ENCODE results near the gene RAB40A. TPM values are rescaled to one million over a fixed set of nuclear protein-coding genes. Genes with fewer than 3 reads are reported as not detected.

The RAB40A gene
- total RNA-seq (2021), result not detected in 2 replicates
- long read RNA-seq, result 0 reads

GRCh38 chrX:103519389-103519788 lies at the start of gene RAB40A:
RAB40A (minus strand) TSS chrX:103519489; CDS start chrX:103500756, 18,733 bp downstream.
- no peak within 1 kb of the TSS for H4K91ac ChIP-seq (ENCODE audit: insufficient read length, low read depth, low read length)
- H3T11ph ChIP-seq (ENCODE audit: low read length), result no peak within 1 kb of the TSS
- no CpG with 5 or more reads among the region's 2 CpGs for WGBS (ENCODE audit: extremely low coverage, insufficient read length, low lambda C conversion rate)
- no peak within 1 kb of the TSS for H2BK20ac ChIP-seq (ENCODE audit: low read depth, low read length, poor library complexity, severe bottlenecking)
- no peak within 1 kb of the TSS for H4K8ac ChIP-seq (replicated peaks; ENCODE audit: insufficient read length, low read depth, low read length)
- H3K18ac ChIP-seq (ENCODE audit: insufficient read length, low read depth, low read length), result no peak within 1 kb of the TSS
- no peak within 1 kb of the TSS for H3K4me3 Mint-ChIP-seq
- H3K9me3 Mint-ChIP-seq, result peaks cover 0 to 13% of the 10 kb centered on the region in 2 experiments; a peak in 2 of 5 replicates
- H2AFZ ChIP-seq (ENCODE audit: low read length), result no peak within 1 kb of the TSS
- DNase-seq, result no peak
- H2AK5ac ChIP-seq (ENCODE audit: insufficient read length, low read length), result no peak within 1 kb of the TSS
- H4K20me1 ChIP-seq (ENCODE audit: control insufficient read depth, insufficient read depth, insufficient read length), result no peaks in the 10 kb centered on the region
- H2BK5ac ChIP-seq (ENCODE audit: insufficient read length, low read length), result no peak within 1 kb of the TSS
- TF ChIP-seq CTCF (conservative IDR thresholded peaks at IDR 0.05), result no peak
- no peaks in the 10 kb centered on the region for H3K23me2 ChIP-seq (ENCODE audit: insufficient read length, low read depth, low read length, poor library complexity, severe bottlenecking)
- H3K56ac ChIP-seq (ENCODE audit: insufficient read length, low read depth, low read length), result no peak within 1 kb of the TSS
- H2BK12ac ChIP-seq (ENCODE audit: insufficient read length, low read depth, low read length), result no peak within 1 kb of the TSS
- no peaks in the 10 kb centered on the region for H3K79me1 ChIP-seq (ENCODE audit: insufficient read depth, low read depth, low read length, poor library complexity, severe bottlenecking)
- no peak within 1 kb of the TSS for H3K27ac Mint-ChIP-seq
- H2BK15ac ChIP-seq (ENCODE audit: low read depth, low read length), result no peak within 1 kb of the TSS
- no peak within 1 kb of the TSS for H2BK120ac ChIP-seq (ENCODE audit: low read depth, low read length, poor library complexity, severe bottlenecking)
- H3K27me3 ChIP-seq (ENCODE audit: insufficient read depth, low read length), result no peaks in the 10 kb centered on the region
- H4K5ac ChIP-seq (ENCODE audit: insufficient read length, low read depth, low read length), result no peak within 1 kb of the TSS
- H3K79me2 ChIP-seq (ENCODE audit: insufficient read depth, low read length), result no peaks in the 10 kb centered on the region
- no peaks in the 10 kb centered on the region for H3K4me1 Mint-ChIP-seq
- no peak within 1 kb of the TSS for H3K4me2 ChIP-seq (ENCODE audit: insufficient read depth, insufficient read length, low read length)
- no peaks in the 10 kb centered on the region for H3K36me3 Mint-ChIP-seq (ENCODE audit: insufficient read depth in 1 of 3, low read depth in 3 of 3)
- H3K23ac ChIP-seq (ENCODE audit: insufficient read length, low read depth, low read length), result no peak within 1 kb of the TSS
- no peak within 1 kb of the TSS for H3K4ac ChIP-seq (ENCODE audit: low read depth, low read length)
- H3K27ac ChIP-seq (ENCODE audit: insufficient read length, low read depth, low read length), result no peak within 1 kb of the TSS
- H3K9me3 ChIP-seq (ENCODE audit: control insufficient read depth, low read depth, low read length), result no peaks in the 10 kb centered on the region
- no peaks in the 10 kb centered on the region for H3K4me1 ChIP-seq (ENCODE audit: insufficient read depth, low read length)
- no peaks in the 10 kb centered on the region; the same call in 1 of the 2 replicates for H3K27me3 Mint-ChIP-seq (ENCODE audit: low read depth)
- no peak within 1 kb of the TSS for H3K14ac ChIP-seq (ENCODE audit: insufficient read depth, low read length)
- H3K9ac ChIP-seq (ENCODE audit: extremely low read depth, insufficient read length, low read length), result no peak within 1 kb of the TSS
